Measurements from ENCODE around the gene DBR1. TPM values are rescaled to one million over a fixed set of nuclear protein-coding genes. Genes with fewer than 3 reads are reported as not detected.

DBR1 gene
- 13.7 and 15.7 TPM in 2 replicates for total RNA-seq (2012; rRNA removed)

- peak within 1 kb of the TSS; percentile 79 for H3K4me2 ChIP-seq (ENCODE audit: low read length)
- no peaks in the 10 kb centered on the region for H3K9me3 ChIP-seq (replicated peaks; ENCODE audit: low read length)
- H3K9ac ChIP-seq (ENCODE audit: low read depth, low read length): peak within 1 kb of the TSS; percentile 89
- H3K4me1 ChIP-seq (ENCODE audit: control insufficient read depth, insufficient read depth, low read length): no peaks in the 10 kb centered on the region
- peaks cover 6% of the 10 kb centered on the region for H3K36me3 ChIP-seq (ENCODE audit: insufficient read depth, low read length)
- H3K4me3 ChIP-seq (ENCODE audit: low read length): peak within 1 kb of the TSS; percentile 83
- H3K27me3 ChIP-seq (ENCODE audit: control insufficient read depth, insufficient read depth, low read length): no peaks in the 10 kb centered on the region
Measured at GRCh38 chr3:138174421-138175131, at the start of gene DBR1. TSS of gene DBR1 (minus strand) at chr3:138174921. CDS start at chr3:138174795, 126 bp downstream.

- Histone ChIP-seq H3K27me3 (ENCODE audit: control insufficient read depth, insufficient read depth, low read length) (no peaks in the 10 kb centered on the region), H3K4me2 (ENCODE audit: low read length) (no peak overlapping the region), H3K4me1 (ENCODE audit: control insufficient read depth, insufficient read depth, low read length) (peaks cover 8% of the 10 kb centered on the region), H3K9ac (ENCODE audit: low read depth, low read length) (no peak overlapping the region), H3K4me3 (ENCODE audit: low read length) (no peak overlapping the region), H3K9me3 (replicated peaks; ENCODE audit: low read length) (no peaks in the 10 kb centered on the region), H3K36me3 (ENCODE audit: insufficient read depth, low read length) (peaks cover 48% of the 10 kb centered on the region)
Measured at GRCh38 chr3:138222942-138223287, 48.2 kb upstream of the DBR1 start.

DNA sequence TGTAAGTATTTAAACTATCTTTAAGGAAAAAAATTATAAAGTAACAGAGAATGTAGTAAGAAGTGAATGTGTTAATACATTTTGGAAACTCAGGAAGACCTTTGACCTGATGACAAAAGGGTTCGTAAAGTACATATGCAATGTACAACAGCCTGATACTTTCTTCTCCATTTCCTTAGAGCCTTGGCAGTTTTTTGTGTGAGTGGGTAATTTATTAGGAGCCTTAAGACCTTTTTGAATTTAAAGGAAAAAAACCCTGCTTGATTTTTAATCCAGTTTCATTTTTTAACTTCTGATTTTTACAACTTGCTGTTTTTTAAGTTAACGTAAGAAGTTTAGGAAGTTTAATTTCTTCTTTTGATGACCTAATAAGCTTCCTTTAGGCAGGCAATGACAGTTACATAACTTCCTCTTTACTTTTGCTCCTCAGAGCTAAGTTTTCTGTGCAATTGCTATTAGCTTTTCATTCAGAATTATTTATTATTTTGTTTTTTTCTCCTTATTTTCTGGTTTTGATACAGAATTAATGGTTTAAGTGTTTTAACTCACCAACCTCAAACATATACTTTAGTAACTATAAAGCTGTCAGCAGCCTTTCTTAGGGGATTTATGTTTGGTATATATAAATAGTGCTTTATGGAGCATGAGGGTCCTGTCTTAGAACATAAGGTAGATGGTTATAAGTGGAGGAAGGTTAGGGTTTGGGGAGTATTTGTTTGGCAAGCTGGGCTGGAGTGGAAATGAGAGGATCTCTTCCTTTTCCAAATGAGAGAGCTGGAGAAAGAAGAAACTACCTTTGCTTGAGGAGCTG, 47.6 kb upstream of the DBR1 start:
- no peaks in the 10 kb centered on the region for H3K27me3 ChIP-seq (ENCODE audit: control insufficient read depth, insufficient read depth, low read length)
- peaks cover 46% of the 10 kb centered on the region for H3K36me3 ChIP-seq (ENCODE audit: insufficient read depth, low read length)
- H3K4me1 ChIP-seq (ENCODE audit: control insufficient read depth, insufficient read depth, low read length): peaks cover 8% of the 10 kb centered on the region
- no peak overlapping the region for H3K4me2 ChIP-seq (ENCODE audit: low read length)
- no peak overlapping the region for H3K9ac ChIP-seq (ENCODE audit: low read depth, low read length)
- H3K9me3 ChIP-seq (replicated peaks; ENCODE audit: low read length): no peaks in the 10 kb centered on the region
- no peak overlapping the region for H3K4me3 ChIP-seq (ENCODE audit: low read length)

- H3K4me3 ChIP-seq (ENCODE audit: low read length): no peak overlapping the region
- H3K4me1 ChIP-seq (ENCODE audit: control insufficient read depth, insufficient read depth, low read length): peaks cover 8% of the 10 kb centered on the region
- no peak overlapping the region for H3K9ac ChIP-seq (ENCODE audit: low read depth, low read length)
- H3K36me3 ChIP-seq (ENCODE audit: insufficient read depth, low read length): peaks cover 32% of the 10 kb centered on the region
- no peaks in the 10 kb centered on the region for H3K27me3 ChIP-seq (ENCODE audit: control insufficient read depth, insufficient read depth, low read length)
- no peak overlapping the region for H3K4me2 ChIP-seq (ENCODE audit: low read length)
- no peaks in the 10 kb centered on the region for H3K9me3 ChIP-seq (replicated peaks; ENCODE audit: low read length)
Measured at GRCh38 chr3:138220788-138221187, 46.1 kb upstream of the DBR1 start.

DNA sequence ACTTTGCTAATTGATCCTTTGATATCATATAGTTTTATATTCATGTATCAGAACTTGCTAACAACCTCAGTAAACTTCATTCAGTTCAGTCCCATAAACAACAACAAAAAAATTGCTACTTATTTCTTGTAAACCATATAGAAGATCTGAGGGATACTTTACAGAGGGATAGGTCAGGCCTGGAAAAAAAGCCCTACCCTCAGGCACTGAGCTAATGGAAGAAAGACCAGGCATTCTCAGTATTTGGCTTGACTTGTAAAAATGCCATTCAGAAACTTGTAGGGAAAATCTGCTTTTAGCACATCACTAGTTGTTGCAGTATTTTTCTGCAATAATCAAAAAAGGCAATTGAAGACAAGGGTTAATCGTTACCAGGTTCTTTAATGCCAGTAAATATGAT, 45.5 kb upstream of the DBR1 start:
- Histone ChIP-seq H3K27me3 (ENCODE audit: control insufficient read depth, insufficient read depth, low read length) (no peaks in the 10 kb centered on the region), H3K4me2 (ENCODE audit: low read length) (no peak overlapping the region), H3K9me3 (replicated peaks; ENCODE audit: low read length) (no peaks in the 10 kb centered on the region), H3K36me3 (ENCODE audit: insufficient read depth, low read length) (peaks cover 27% of the 10 kb centered on the region), H3K9ac (ENCODE audit: low read depth, low read length) (no peak overlapping the region), H3K4me1 (ENCODE audit: control insufficient read depth, insufficient read depth, low read length) (peaks cover 8% of the 10 kb centered on the region), H3K4me3 (ENCODE audit: low read length) (no peak overlapping the region)

DNA sequence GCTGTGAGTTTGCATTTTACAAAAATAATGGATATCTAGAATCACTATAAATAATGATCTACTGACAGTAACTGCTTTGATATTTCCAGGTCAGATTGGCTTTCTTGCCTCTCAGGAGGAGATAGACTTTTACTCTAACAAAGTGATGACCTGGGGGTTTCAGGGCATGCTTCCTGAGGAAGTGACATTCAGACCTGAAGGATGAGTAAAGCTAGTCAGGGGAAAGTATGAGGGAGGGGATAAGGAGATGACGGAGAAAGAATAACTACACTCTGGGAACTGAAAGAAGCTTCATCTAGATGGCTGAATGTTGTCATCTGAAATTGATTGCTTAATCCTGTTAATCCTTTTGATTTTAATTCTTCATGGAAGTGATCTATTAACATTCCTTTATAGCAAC, 44.5 kb upstream of the DBR1 start:
- Histone ChIP-seq H3K27me3 (ENCODE audit: control insufficient read depth, insufficient read depth, low read length) (no peaks in the 10 kb centered on the region), H3K36me3 (ENCODE audit: insufficient read depth, low read length) (peaks cover 18% of the 10 kb centered on the region), H3K4me2 (ENCODE audit: low read length) (no peak overlapping the region), H3K4me1 (ENCODE audit: control insufficient read depth, insufficient read depth, low read length) (peaks cover 8% of the 10 kb centered on the region), H3K9ac (ENCODE audit: low read depth, low read length) (no peak overlapping the region), H3K9me3 (replicated peaks; ENCODE audit: low read length) (no peaks in the 10 kb centered on the region), H3K4me3 (ENCODE audit: low read length) (no peak overlapping the region)

DNA sequence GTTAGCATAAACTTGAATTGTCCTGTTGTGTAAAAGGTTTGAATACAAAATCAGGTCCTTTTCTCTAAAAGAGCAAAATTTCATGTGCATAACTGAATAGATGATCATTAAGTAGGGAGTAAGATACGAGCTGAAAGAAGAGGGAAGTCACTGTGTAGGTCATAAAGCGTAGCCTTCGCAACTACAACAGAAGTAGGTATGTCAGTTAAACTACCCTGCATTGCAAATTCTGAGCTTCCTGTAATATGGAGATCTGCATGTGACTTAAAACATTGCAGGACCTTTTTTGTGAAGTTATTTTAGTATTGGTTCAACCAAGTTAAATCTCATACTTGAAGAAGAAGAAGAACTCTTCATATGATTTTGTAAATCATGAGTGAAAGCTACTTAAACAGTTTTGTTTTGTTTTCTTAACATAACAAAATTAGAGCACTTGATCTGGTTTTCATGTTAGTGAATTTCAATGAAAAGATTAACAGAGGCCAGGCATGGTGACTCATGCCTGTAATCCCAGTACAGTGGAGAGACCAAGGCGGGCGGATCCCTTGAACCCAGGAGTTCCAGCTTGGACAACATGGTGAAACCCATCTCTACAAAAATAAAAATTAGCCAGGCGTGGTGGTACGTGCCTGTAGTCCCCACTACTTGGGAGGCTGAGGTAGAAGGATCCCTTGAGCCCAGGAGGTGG, 38.8 kb upstream of the DBR1 start:
- Histone ChIP-seq H3K4me2 (ENCODE audit: low read length) (no peak overlapping the region), H3K4me3 (ENCODE audit: low read length) (no peak overlapping the region)

GRCh38 chr3:138210528-138210927, 35.8 kb upstream of the DBR1 start:
- H3K27me3 ChIP-seq (ENCODE audit: control insufficient read depth, insufficient read depth, low read length): no peaks in the 10 kb centered on the region
- H3K9ac ChIP-seq (ENCODE audit: low read depth, low read length): no peak overlapping the region
- H3K36me3 ChIP-seq (ENCODE audit: insufficient read depth, low read length): peaks cover 15% of the 10 kb centered on the region
- H3K4me1 ChIP-seq (ENCODE audit: control insufficient read depth, insufficient read depth, low read length): peaks cover 11% of the 10 kb centered on the region
- H3K9me3 ChIP-seq (replicated peaks; ENCODE audit: low read length): no peaks in the 10 kb centered on the region
- no peak overlapping the region for H3K4me2 ChIP-seq (ENCODE audit: low read length)
- no peak overlapping the region for H3K4me3 ChIP-seq (ENCODE audit: low read length)

More for the DNA sequence above, 38.8 kb upstream of the DBR1 start:
- peaks cover 9% of the 10 kb centered on the region for H3K36me3 ChIP-seq (ENCODE audit: insufficient read depth, low read length)
- no peak overlapping the region for H3K9ac ChIP-seq (ENCODE audit: low read depth, low read length)
- H3K27me3 ChIP-seq (ENCODE audit: control insufficient read depth, insufficient read depth, low read length): no peaks in the 10 kb centered on the region
- no peaks in the 10 kb centered on the region for H3K9me3 ChIP-seq (replicated peaks; ENCODE audit: low read length)
- peaks cover 11% of the 10 kb centered on the region for H3K4me1 ChIP-seq (ENCODE audit: control insufficient read depth, insufficient read depth, low read length)

DNA sequence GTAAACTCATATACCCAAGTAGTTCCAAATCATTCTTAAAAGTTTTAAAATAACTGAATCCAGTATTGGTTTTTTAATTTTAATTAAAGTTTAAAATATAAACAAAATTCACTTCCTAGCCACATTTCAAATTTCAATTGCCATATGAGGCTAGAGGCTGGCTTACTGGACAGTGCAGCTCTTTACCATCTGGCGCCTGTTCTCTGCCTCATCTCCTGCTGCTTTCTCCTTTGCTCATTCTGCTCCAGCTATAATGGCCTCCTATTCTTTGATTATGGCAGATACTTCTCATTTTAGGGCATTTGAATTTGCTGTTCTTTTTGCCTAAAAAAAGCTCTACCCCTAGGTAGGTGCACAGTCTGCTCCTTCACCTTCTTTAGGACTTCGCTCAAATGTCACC, 31.5 kb upstream of the DBR1 start:
- Histone ChIP-seq H3K9ac (ENCODE audit: low read depth, low read length) (no peak overlapping the region), H3K36me3 (ENCODE audit: insufficient read depth, low read length) (peaks cover 7% of the 10 kb centered on the region), H3K4me1 (ENCODE audit: control insufficient read depth, insufficient read depth, low read length) (no peaks in the 10 kb centered on the region), H3K9me3 (replicated peaks; ENCODE audit: low read length) (no peaks in the 10 kb centered on the region), H3K4me2 (ENCODE audit: low read length) (no peak overlapping the region), H3K4me3 (ENCODE audit: low read length) (no peak overlapping the region), H3K27me3 (ENCODE audit: control insufficient read depth, insufficient read depth, low read length) (no peaks in the 10 kb centered on the region)

GRCh38 chr3:138205527-138205926, 30.8 kb upstream of the DBR1 start:
- Histone ChIP-seq H3K9ac (ENCODE audit: low read depth, low read length) (no peak overlapping the region), H3K4me2 (ENCODE audit: low read length) (no peak overlapping the region), H3K27me3 (ENCODE audit: control insufficient read depth, insufficient read depth, low read length) (no peaks in the 10 kb centered on the region), H3K9me3 (replicated peaks; ENCODE audit: low read length) (no peaks in the 10 kb centered on the region), H3K4me3 (ENCODE audit: low read length) (no peak overlapping the region), H3K36me3 (ENCODE audit: insufficient read depth, low read length) (peaks cover 7% of the 10 kb centered on the region), H3K4me1 (ENCODE audit: control insufficient read depth, insufficient read depth, low read length) (no peaks in the 10 kb centered on the region)

- Histone ChIP-seq H3K36me3 (ENCODE audit: insufficient read depth, low read length) (peaks cover 7% of the 10 kb centered on the region), H3K4me3 (ENCODE audit: low read length) (no peak overlapping the region), H3K9me3 (replicated peaks; ENCODE audit: low read length) (no peaks in the 10 kb centered on the region), H3K4me1 (ENCODE audit: control insufficient read depth, insufficient read depth, low read length) (no peaks in the 10 kb centered on the region), H3K9ac (ENCODE audit: low read depth, low read length) (no peak overlapping the region), H3K4me2 (ENCODE audit: low read length) (no peak overlapping the region), H3K27me3 (ENCODE audit: control insufficient read depth, insufficient read depth, low read length) (no peaks in the 10 kb centered on the region)
Measured at GRCh38 chr3:138203938-138204337, 29.2 kb upstream of the DBR1 start.
